Measurements from ENCODE around the gene TACR1.
"Not testable (repeated sequence)": the region's sequence is repeated elsewhere in the genome, so short reads cannot be mapped to it uniquely, and the experiment has no call there.

Gene TACR1

GRCh38 chr2:75237296-75237695 is 38.0 kb upstream of the TACR1 start:
- H3K4me3 ChIP-seq (ENCODE audit: low read depth, low read length) = no peak overlapping the region
- TF ChIP-seq CTCF (IDR thresholded peaks at IDR 0.05; ENCODE audit: low read depth, low read length) = no peak
- no peak for DNase-seq (ENCODE audit: low read depth, low spot score)
- in situ Hi-C loops (cut with HindIII; ENCODE audit: low sequenced_read_pairs) = no loop called here

DNA sequence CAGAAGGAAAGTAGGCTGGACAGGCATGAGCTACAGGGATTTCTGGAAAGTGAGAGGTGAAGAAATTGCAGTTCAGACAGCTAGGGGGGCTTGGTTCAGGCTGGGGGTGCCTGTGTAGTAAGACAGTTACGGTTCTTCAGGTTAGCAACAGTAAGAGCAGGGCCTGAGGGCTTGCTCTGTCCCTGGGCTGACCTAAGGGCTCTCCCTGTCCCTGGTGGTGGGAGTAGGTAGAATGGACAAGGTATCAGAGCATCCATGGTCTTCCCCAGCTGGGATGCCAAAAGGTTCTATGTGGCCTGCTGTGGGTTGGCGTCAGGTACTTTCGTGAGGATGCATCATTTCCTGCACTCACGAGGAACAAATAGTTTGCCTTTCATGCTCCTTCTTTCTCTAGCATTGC is 34.6 kb upstream of the TACR1 start:
- TF ChIP-seq CTCF (IDR thresholded peaks at IDR 0.05; ENCODE audit: low read depth, low read length) = no peak
- H3K4me3 ChIP-seq (ENCODE audit: low read depth, low read length) = no peak overlapping the region
- DNase-seq (ENCODE audit: low read depth, low spot score) = no peak
- in situ Hi-C loops (cut with HindIII; ENCODE audit: low sequenced_read_pairs) = no loop called here

- no peak for TF ChIP-seq CTCF (IDR thresholded peaks at IDR 0.05; ENCODE audit: low read depth, low read length)
- in situ Hi-C loops (cut with HindIII; ENCODE audit: low sequenced_read_pairs) = no loop called here
- DNase-seq (ENCODE audit: low read depth, low spot score) = no peak
- H3K4me3 ChIP-seq (ENCODE audit: low read depth, low read length) = no peak overlapping the region
These were observed 27.3 kb upstream of the TACR1 start for GRCh38 chr2:75226617-75227016.

- no peak overlapping the region for H3K4me3 ChIP-seq (ENCODE audit: low read depth, low read length)
- in situ Hi-C loops (cut with HindIII; ENCODE audit: low sequenced_read_pairs) = no loop called here
- DNase-seq (ENCODE audit: low read depth, low spot score) = no peak
- no peak for TF ChIP-seq CTCF (IDR thresholded peaks at IDR 0.05; ENCODE audit: low read depth, low read length)
These were observed 26.8 kb upstream of the TACR1 start for GRCh38 chr2:75226099-75226498.

DNA sequence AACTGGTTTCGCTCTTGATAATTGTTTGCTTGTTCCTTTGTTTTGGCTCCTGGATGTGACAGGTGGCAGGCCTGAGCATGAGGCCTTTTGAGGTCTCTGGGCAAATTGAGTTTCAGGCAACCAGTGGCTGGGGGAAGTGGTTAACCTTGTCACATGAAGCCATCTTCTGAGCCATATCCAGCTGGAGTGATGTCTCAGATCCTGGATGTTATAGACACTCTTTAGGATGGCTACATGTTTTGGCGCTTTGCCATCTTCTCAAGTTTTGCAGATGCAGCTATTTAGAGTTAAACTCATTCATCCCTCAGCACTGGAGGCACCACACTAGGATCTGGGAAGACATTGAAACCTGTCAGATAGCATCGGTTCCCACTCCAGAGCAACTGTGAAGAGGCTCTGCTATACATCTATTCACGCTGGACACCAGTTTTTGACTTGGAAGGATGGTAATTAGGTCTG is 25.3 kb upstream of the TACR1 start:
- in situ Hi-C loops (cut with HindIII; ENCODE audit: low sequenced_read_pairs) = no loop called here
- no peak overlapping the region for H3K4me3 ChIP-seq (ENCODE audit: low read depth, low read length)
- DNase-seq (ENCODE audit: low read depth, low spot score) = no peak
- no peak for TF ChIP-seq CTCF (IDR thresholded peaks at IDR 0.05; ENCODE audit: low read depth, low read length)

- no peak overlapping the region for H3K4me3 ChIP-seq (ENCODE audit: low read depth, low read length)
- TF ChIP-seq CTCF (IDR thresholded peaks at IDR 0.05; ENCODE audit: low read depth, low read length) = no peak
- in situ Hi-C loops (cut with HindIII; ENCODE audit: low sequenced_read_pairs) = no loop called here
These were observed 23.2 kb upstream of the TACR1 start for GRCh38 chr2:75222527-75222926.

GRCh38 chr2:75221862-75222261 is 22.5 kb upstream of the TACR1 start:
- H3K4me3 ChIP-seq (ENCODE audit: low read depth, low read length) = no peak overlapping the region
- in situ Hi-C loops (cut with HindIII; ENCODE audit: low sequenced_read_pairs) = no loop called here
- no peak for TF ChIP-seq CTCF (IDR thresholded peaks at IDR 0.05; ENCODE audit: low read depth, low read length)
- DNase-seq (ENCODE audit: low read depth, low spot score) = peak; percentile 54

More at GRCh38 chr2:75222527-75222926, 23.2 kb upstream of the TACR1 start:
- DNase-seq (ENCODE audit: low read depth, low spot score) = no peak

GRCh38 chr2:75219213-75219612 is 19.9 kb upstream of the TACR1 start:
- H3K4me3 ChIP-seq (ENCODE audit: low read depth, low read length); DNase-seq (ENCODE audit: low read depth, low spot score); in situ Hi-C loops (cut with HindIII; ENCODE audit: low sequenced_read_pairs): not testable (repeated sequence)
